CD4-positive, alpha-beta T cell (primary cell): Measurements from ENCODE around the gene CAPG. TPM values are rescaled to one million over a fixed set of nuclear protein-coding genes. Genes with fewer than 3 reads are reported as not detected.

Experiments used
- ATAC-seq: fragments of 200-7000 bp; cut with Tn5 transposase; one replicate; pipeline ENCODE4 v1.10.0; 2022; ENCODE audit warnings: mild to moderate bottlenecking; ENCODE audit not compliant: poor library complexity
- CTCF ChIA-PET: fragments of 350-600 bp; sonication (Branson Sonifier 250); formaldehyde crosslinking; loops from one replicate; lab custom pipeline; 2021; ENCODE audit warnings: antibody characterized with exemption, inconsistent platforms; lab: Charles Lee
- POLR2A ChIA-PET: fragments of 350-600 bp; sonication (Branson Sonifier 250); formaldehyde crosslinking; loops from one replicate; lab custom pipeline; 2021; ENCODE audit warnings: antibody characterized with exemption, inconsistent platforms; lab: Charles Lee
- DNase-seq, 14 experiments: peaks; one replicate each; pipeline ENCODE4 v3.0.0-alpha.2; 2013 to 2020; ENCODE audit warnings: mixed read lengths in 2 of 14
- H3K27ac ChIP-seq, 2 donors: one replicate each; pipeline versions ENCODE4 v1.5.1 to v1.7.0; 2013; ENCODE audit warnings: low read length in 2 of 2, low read depth in 1 of 2, mild to moderate bottlenecking in 1 of 2
- H3K27me3 ChIP-seq, 2 experiments: 1 replicate in 1 of 2; 2 replicates in 1 of 2; pipeline versions ENCODE4 v1.6.1 to v1.7.0; 2013; ENCODE audit warnings: low read length in 2 of 2, control low read depth in 1 of 2, mild to moderate bottlenecking in 1 of 2, moderate library complexity in 1 of 2; ENCODE audit not compliant: insufficient read depth in 2 of 2, control insufficient read depth in 1 of 2
- H3K36me3 ChIP-seq: one replicate; pipeline ENCODE4 v1.6.1; 2013; ENCODE audit warnings: low read length, control low read depth; ENCODE audit not compliant: insufficient read depth
- H3K4me1 ChIP-seq: one replicate; pipeline ENCODE4 v1.6.1; 2013; ENCODE audit warnings: low read length, control low read depth; ENCODE audit not compliant: insufficient read depth
- H3K4me3 ChIP-seq: one replicate; pipeline ENCODE4 v1.5.1; 2013; ENCODE audit warnings: mild to moderate bottlenecking, low read length, moderate library complexity
- H3K9me3 ChIP-seq, 2 experiments: 1 replicate in 1 of 2; 2 replicates in 1 of 2; pipeline versions ENCODE4 v1.6.1 to v1.7.0; 2013; ENCODE audit warnings: low read length in 2 of 2, mild to moderate bottlenecking in 2 of 2, control low read depth in 1 of 2, moderate library complexity in 1 of 2; ENCODE audit not compliant: control insufficient read depth in 1 of 2, insufficient read depth in 1 of 2
- H3K27ac Mint-ChIP-seq: one replicate; pipeline ENCODE4 v1.8.0; 2020; ENCODE audit warnings: mixed read lengths
- H3K27me3 Mint-ChIP-seq: one replicate; pipeline ENCODE4 v1.8.0; 2021; ENCODE audit warnings: mixed read lengths
- H3K36me3 Mint-ChIP-seq: one replicate; pipeline ENCODE4 v1.8.0; 2021; ENCODE audit warnings: low read depth, mixed read lengths
- H3K4me1 Mint-ChIP-seq: one replicate; pipeline ENCODE4 v1.8.0; 2021; ENCODE audit warnings: low read depth, mixed read lengths
- H3K4me3 Mint-ChIP-seq: one replicate; pipeline ENCODE4 v1.8.0; 2020; ENCODE audit warnings: mild to moderate bottlenecking, mixed read lengths
- H3K9me3 Mint-ChIP-seq: one replicate; pipeline ENCODE4 v1.8.0; 2020; ENCODE audit warnings: mixed read lengths
- CTCF ChIP-seq: fragments of 200-600 bp; IDR thresholded peaks from one replicate; pipeline ENCODE4 v1.8.0; 2022; ENCODE audit warnings: antibody characterized with exemption, mild to moderate bottlenecking
- intact Hi-C, 2 experiments: fragments of 100-400 bp; cut with DNase I in 1 of 2; cut with micrococcal nuclease in 1 of 2; formaldehyde crosslinking; loops; one replicate each; pipeline versions ENCODE4 v1.15.1 to v1.9.0; 2023 to 2025; cut with DNase I, micrococcal nuclease
- total RNA-seq, 174 experiments: library from RNA in 2 of 174; stranded (reverse) in 2 of 174; gene quantifications; one replicate each; pipeline ENCODE4 v1.2.3 and lab custom pipeline; 2021 to 2026

Gene CAPG
- total RNA-seq, 2 experiments from 2014 or later, result 21.7 to 23.3 TPM

DNA sequence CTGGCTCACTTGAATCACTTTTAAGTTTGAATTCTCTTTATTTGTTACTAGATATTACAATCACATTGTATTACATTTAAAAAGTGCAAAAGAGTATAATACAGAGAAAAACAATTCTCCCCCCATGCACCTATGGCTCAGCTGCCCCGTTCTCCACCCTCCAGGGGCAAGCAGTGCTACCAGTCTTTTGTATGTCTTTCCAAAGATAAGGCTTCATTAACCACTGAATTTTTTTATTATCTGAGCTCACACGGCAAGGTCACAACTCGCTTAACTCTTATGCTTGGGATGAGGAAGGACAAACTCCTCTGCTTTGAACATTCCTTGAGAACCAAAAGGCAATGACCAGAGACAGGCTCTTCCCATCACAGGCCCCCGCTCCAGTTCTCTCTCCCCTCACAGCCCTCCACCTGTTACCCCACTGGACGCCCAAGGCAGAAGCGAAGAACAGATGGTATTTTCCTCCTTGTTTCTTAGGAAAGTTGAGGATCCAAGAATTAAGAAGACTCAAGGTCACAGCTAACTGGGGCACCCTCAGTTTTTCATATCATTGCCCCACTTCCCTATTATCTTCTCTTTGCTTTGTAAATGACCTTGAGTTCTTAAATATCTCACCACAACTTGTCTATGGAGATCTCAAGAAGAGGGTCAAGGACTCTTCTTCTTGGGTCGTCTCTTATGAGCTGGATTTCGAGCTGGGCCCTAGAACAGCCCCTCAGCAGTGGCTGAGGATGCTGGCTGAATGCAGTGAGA, 38.5 kb upstream of the CAPG start:
- ChIA-PET CTCF (no interaction called here), POLR2A (no interaction called here)
- Histone ChIP-seq H3K27ac (no peak overlapping the region), H3K36me3 (no peaks in the 10 kb centered on the region), H3K27me3 (no peaks in the 10 kb centered on the region), H3K4me3 (no peak overlapping the region), H3K9me3 (no peaks in the 10 kb centered on the region), H3K4me1 (no peaks in the 10 kb centered on the region)
- no peak for ATAC-seq
- H3K27ac Mint-ChIP-seq, result no peak overlapping the region
- H3K4me3 Mint-ChIP-seq, result no peak overlapping the region
- no peak for TF ChIP-seq CTCF
- H3K27me3 Mint-ChIP-seq, result no peaks in the 10 kb centered on the region
- no peaks in the 10 kb centered on the region for H3K9me3 Mint-ChIP-seq
- no peak for DNase-seq
- H3K4me1 Mint-ChIP-seq, result no peaks in the 10 kb centered on the region
- intact Hi-C loops, result no loop called here
- no peaks in the 10 kb centered on the region for H3K36me3 Mint-ChIP-seq

- H3K4me3 ChIP-seq, result no peak overlapping the region
- Mint-ChIP-seq H3K4me1 (no peaks in the 10 kb centered on the region), H3K36me3 (no peaks in the 10 kb centered on the region), H3K27me3 (no peaks in the 10 kb centered on the region), H3K4me3 (no peak overlapping the region), H3K27ac (no peak overlapping the region), H3K9me3 (no peaks in the 10 kb centered on the region)
- no peaks in the 10 kb centered on the region for H3K9me3 ChIP-seq
- DNase-seq (no peak), ATAC-seq (no peak)
- no peaks in the 10 kb centered on the region for H3K4me1 ChIP-seq
- TF ChIP-seq CTCF, result no peak
- intact Hi-C loops, result no loop called here
- no peak overlapping the region for H3K27ac ChIP-seq
- no peaks in the 10 kb centered on the region for H3K27me3 ChIP-seq
- ChIA-PET CTCF (no interaction called here), POLR2A (interaction anchor here (1.6 kb wide), 1 partner anchor 10 kb away, joined by 5 read pairs; no protein-coding TSS in a partner anchor)
- H3K36me3 ChIP-seq, result no peaks in the 10 kb centered on the region
Observed at GRCh38 chr2:85447222-85447585, 37.0 kb upstream of the CAPG start.

- Mint-ChIP-seq H3K4me1 (no peaks in the 10 kb centered on the region), H3K27ac (no peak overlapping the region), H3K36me3 (no peaks in the 10 kb centered on the region), H3K4me3 (no peak overlapping the region), H3K27me3 (no peaks in the 10 kb centered on the region), H3K9me3 (no peaks in the 10 kb centered on the region)
- no peak for TF ChIP-seq CTCF
- no peak for ATAC-seq
- intact Hi-C loops, result no loop called here
- H3K4me1 ChIP-seq, result no peaks in the 10 kb centered on the region
- no peak overlapping the region for H3K4me3 ChIP-seq
- H3K9me3 ChIP-seq, result no peaks in the 10 kb centered on the region
- H3K27ac ChIP-seq, result no peak overlapping the region
- H3K36me3 ChIP-seq, result no peaks in the 10 kb centered on the region
- no peaks in the 10 kb centered on the region for H3K27me3 ChIP-seq
- CTCF ChIA-PET, result no interaction called here
- POLR2A ChIA-PET, result interaction anchor here (1.6 kb wide), 1 partner anchor 9 kb away, joined by 5 read pairs; no protein-coding TSS in a partner anchor
- no peak for DNase-seq
Observed at GRCh38 chr2:85446296-85447221, 36.4 kb upstream of the CAPG start.
